Neural cell (in vitro differentiated cells): ENCODE data around the gene TANC2. TPM values are rescaled to one million over a fixed set of nuclear protein-coding genes. Genes with fewer than 3 reads are reported as not detected.

Experiments used
- H2AFZ ChIP-seq: fragments of 200-600, 300-800 bp; sonication (generic), shearing (Covaris generic); 2 replicates; pipeline ENCODE4 v1.6.0; 2014; ENCODE audit warnings: low read depth, mild to moderate bottlenecking, antibody characterized with exemption, low read length, moderate library complexity
- H3F3A ChIP-seq: fragments of 200-600 bp; shearing (Covaris generic); 2 replicates; pipeline ENCODE4 v1.6.1; 2016; ENCODE audit warnings: mild to moderate bottlenecking, moderate library complexity, mixed read lengths, antibody characterized with exemption, low read length; ENCODE audit not compliant: insufficient read depth, poor library complexity, severe bottlenecking
- H3K27ac ChIP-seq: fragments of 200-600, 300-800 bp; sonication (generic), shearing (Covaris generic); 2 replicates; pipeline ENCODE4 v1.5.1; 2014; ENCODE audit warnings: mild to moderate bottlenecking, low read length, moderate library complexity
- H3K27me3 ChIP-seq: fragments of 300-800, 200-600 bp; sonication (generic), shearing (Covaris generic); 2 replicates; pipeline ENCODE4 v1.6.0; 2014; ENCODE audit warnings: mild to moderate bottlenecking, low read depth, low read length, moderate library complexity; ENCODE audit not compliant: insufficient read depth
- H3K36me3 ChIP-seq: fragments of 300-800, 200-600 bp; sonication (generic), shearing (Covaris generic); 2 replicates; pipeline ENCODE4 v1.5.1; 2014; ENCODE audit warnings: mild to moderate bottlenecking, antibody characterized with exemption, low read length, moderate library complexity; ENCODE audit not compliant: insufficient read depth
- H3K4me2 ChIP-seq: fragments of 300-800, 200-600 bp; sonication (generic), shearing (Covaris generic); 2 replicates; pipeline ENCODE4 v1.6.0; 2014; ENCODE audit warnings: mild to moderate bottlenecking, low read length
- H3K4me3 ChIP-seq: fragments of 300-800, 200-600 bp; sonication (generic), shearing (Covaris generic); 2 replicates; pipeline ENCODE4 v1.5.1; 2014; ENCODE audit warnings: mild to moderate bottlenecking, low read length, moderate library complexity
- H3K79me2 ChIP-seq: fragments of 200-600 bp; shearing (Covaris generic); replicated peaks from 2 replicates; pipeline ENCODE4 v1.6.0; 2014; ENCODE audit warnings: mild to moderate bottlenecking, low read length, moderate library complexity; ENCODE audit not compliant: insufficient read depth
- H3K9ac ChIP-seq: fragments of 300-800, 200-600 bp; sonication (generic), shearing (Covaris generic); 2 replicates; pipeline ENCODE4 v1.6.1; 2016; ENCODE audit warnings: mild to moderate bottlenecking, low read length, mixed read lengths
- H3K9me2 ChIP-seq: fragments of 200-600 bp; shearing (Covaris generic); 2 replicates; pipeline ENCODE4 v1.6.1; 2016; ENCODE audit warnings: mild to moderate bottlenecking, low read length, mixed read lengths; ENCODE audit not compliant: insufficient read depth
- H3K9me3 ChIP-seq: fragments of 200-600, 300-800 bp; sonication (generic), shearing (Covaris generic); 2 replicates; pipeline ENCODE4 v1.6.1; 2016; ENCODE audit warnings: mild to moderate bottlenecking, mixed run types, low read length, moderate library complexity, mixed read lengths
- H4K20me1 ChIP-seq: fragments of 200-600 bp; shearing (Covaris generic); 2 replicates; pipeline ENCODE4 v1.6.1; 2016; ENCODE audit warnings: mild to moderate bottlenecking, mixed run types; ENCODE audit not compliant: insufficient read depth
- EP300 ChIP-seq: fragments of 450-650 bp; conservative IDR thresholded peaks from 2 replicates; pipeline ENCODE4 v1.6.1; 2014; ENCODE audit warnings: antibody characterized with exemption, mild to moderate bottlenecking, moderate library complexity; ENCODE audit not compliant: poor library complexity, severe bottlenecking
- EZH2 ChIP-seq: fragments of 200-600, 300-800 bp; shearing (Covaris generic), sonication (generic); IDR thresholded peaks from 2 replicates; pipeline ENCODE4 v1.6.1; 2014; ENCODE audit warnings: antibody characterized with exemption, low read length, borderline replicate concordance, mild to moderate bottlenecking; ENCODE audit not compliant: insufficient read depth, poor library complexity, severe bottlenecking
- MXI1 ChIP-seq: fragments of 450-650 bp; conservative IDR thresholded peaks from 2 replicates; pipeline ENCODE4 v1.6.1; 2014; ENCODE audit warnings: antibody characterized with exemption, mild to moderate bottlenecking; ENCODE audit not compliant: poor library complexity, severe bottlenecking
- POLR2AphosphoS5 ChIP-seq: IDR thresholded peaks from 2 replicates; pipeline ENCODE4 v1.6.1; 2012
- RAD21 ChIP-seq: fragments of 450-650 bp; conservative IDR thresholded peaks from 2 replicates; pipeline ENCODE4 v1.6.1; 2014; ENCODE audit warnings: antibody characterized with exemption, mild to moderate bottlenecking, moderate library complexity
- SMC3 ChIP-seq: fragments of 450-650 bp; conservative IDR thresholded peaks from 2 replicates; pipeline ENCODE4 v1.6.1; 2014; ENCODE audit warnings: antibody characterized with exemption, mild to moderate bottlenecking, moderate library complexity; ENCODE audit not compliant: poor library complexity
- TAF1 ChIP-seq: IDR thresholded peaks from 2 replicates; pipeline ENCODE4 v1.6.1; 2012; ENCODE audit warnings: low read depth
- polyA plus RNA-seq: library from polyadenylated mRNA; depleted of rRNA; stranded (reverse); fragments of >200 nt; gene quantifications from 2 replicates; pipeline ENCODE4 v1.2.3, GENCODE V29; 2014
- TF ChIP-seq, protein P1 (sequence below): fragments of 450-650 bp; IDR thresholded peaks from 2 replicates; pipeline ENCODE4 v1.5.1; 2014; ENCODE audit warnings: antibody characterized with exemption, mild to moderate bottlenecking, moderate library complexity; ENCODE audit not compliant: poor library complexity, severe bottlenecking
- TF ChIP-seq, protein P2 (sequence below): IDR thresholded peaks from 2 replicates; pipeline ENCODE4 v1.6.1; 2012; ENCODE audit warnings: borderline replicate concordance

Gene TANC2
- polyA plus RNA-seq, 1 donor from 2014 or later, result 16.3 TPM

DNA sequence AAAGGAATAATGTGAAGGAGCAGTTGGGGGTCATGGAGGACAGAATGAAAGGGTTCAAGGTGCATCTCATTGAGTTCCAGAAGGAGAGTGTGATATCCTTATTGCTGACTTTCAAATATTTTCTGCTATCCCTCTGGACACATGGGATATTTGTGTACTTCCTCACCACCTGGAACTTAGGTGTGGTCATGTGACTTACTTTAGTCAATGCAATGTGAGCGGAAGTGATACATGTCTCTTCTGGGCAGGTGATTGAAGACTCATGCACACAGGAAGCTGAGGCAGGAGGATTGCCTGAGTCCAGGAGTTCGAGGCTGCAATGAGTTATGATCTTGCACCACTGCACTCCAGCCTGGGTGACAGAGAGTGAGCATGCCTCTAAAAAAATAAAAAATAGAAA, 36.7 kb upstream of the TANC2 start:
- no peaks in the 10 kb centered on the region for H4K20me1 ChIP-seq
- H3K9me2 ChIP-seq, result no peaks in the 10 kb centered on the region
- H3K9me3 ChIP-seq, result no peaks in the 10 kb centered on the region
- no peak overlapping the region for H3K9ac ChIP-seq
- no peak overlapping the region for H3K27ac ChIP-seq
- no peaks in the 10 kb centered on the region for H3K79me2 ChIP-seq
- no peak for TF ChIP-seq SMC3
- peaks cover 2% of the 10 kb centered on the region for H3F3A ChIP-seq
- no peak overlapping the region for H3K4me2 ChIP-seq
- no peaks in the 10 kb centered on the region for H3K27me3 ChIP-seq
- H3K4me3 ChIP-seq, result no peak overlapping the region
- H3K36me3 ChIP-seq, result no peaks in the 10 kb centered on the region
- H2AFZ ChIP-seq, result no peak overlapping the region

GRCh38 chr17:62931101-62931500, 34.9 kb upstream of the TANC2 start:
- no peaks in the 10 kb centered on the region for H3K79me2 ChIP-seq
- no peak overlapping the region for H3K9ac ChIP-seq
- no peak overlapping the region for H3K4me2 ChIP-seq
- H3K27ac ChIP-seq, result no peak overlapping the region
- no peaks in the 10 kb centered on the region for H3F3A ChIP-seq
- H3K4me3 ChIP-seq, result no peak overlapping the region
- TF ChIP-seq, protein P1, sequence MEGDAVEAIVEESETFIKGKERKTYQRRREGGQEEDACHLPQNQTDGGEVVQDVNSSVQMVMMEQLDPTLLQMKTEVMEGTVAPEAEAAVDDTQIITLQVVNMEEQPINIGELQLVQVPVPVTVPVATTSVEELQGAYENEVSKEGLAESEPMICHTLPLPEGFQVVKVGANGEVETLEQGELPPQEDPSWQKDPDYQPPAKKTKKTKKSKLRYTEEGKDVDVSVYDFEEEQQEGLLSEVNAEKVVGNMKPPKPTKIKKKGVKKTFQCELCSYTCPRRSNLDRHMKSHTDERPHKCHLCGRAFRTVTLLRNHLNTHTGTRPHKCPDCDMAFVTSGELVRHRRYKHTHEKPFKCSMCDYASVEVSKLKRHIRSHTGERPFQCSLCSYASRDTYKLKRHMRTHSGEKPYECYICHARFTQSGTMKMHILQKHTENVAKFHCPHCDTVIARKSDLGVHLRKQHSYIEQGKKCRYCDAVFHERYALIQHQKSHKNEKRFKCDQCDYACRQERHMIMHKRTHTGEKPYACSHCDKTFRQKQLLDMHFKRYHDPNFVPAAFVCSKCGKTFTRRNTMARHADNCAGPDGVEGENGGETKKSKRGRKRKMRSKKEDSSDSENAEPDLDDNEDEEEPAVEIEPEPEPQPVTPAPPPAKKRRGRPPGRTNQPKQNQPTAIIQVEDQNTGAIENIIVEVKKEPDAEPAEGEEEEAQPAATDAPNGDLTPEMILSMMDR, result no peak
- TF ChIP-seq MXI1 (no peak), SMC3 (no peak), EZH2 (no peak), RAD21 (no peak), TAF1 (no peak), POLR2AphosphoS5 (no peak), EP300 (no peak)
- TF ChIP-seq, protein P2, sequence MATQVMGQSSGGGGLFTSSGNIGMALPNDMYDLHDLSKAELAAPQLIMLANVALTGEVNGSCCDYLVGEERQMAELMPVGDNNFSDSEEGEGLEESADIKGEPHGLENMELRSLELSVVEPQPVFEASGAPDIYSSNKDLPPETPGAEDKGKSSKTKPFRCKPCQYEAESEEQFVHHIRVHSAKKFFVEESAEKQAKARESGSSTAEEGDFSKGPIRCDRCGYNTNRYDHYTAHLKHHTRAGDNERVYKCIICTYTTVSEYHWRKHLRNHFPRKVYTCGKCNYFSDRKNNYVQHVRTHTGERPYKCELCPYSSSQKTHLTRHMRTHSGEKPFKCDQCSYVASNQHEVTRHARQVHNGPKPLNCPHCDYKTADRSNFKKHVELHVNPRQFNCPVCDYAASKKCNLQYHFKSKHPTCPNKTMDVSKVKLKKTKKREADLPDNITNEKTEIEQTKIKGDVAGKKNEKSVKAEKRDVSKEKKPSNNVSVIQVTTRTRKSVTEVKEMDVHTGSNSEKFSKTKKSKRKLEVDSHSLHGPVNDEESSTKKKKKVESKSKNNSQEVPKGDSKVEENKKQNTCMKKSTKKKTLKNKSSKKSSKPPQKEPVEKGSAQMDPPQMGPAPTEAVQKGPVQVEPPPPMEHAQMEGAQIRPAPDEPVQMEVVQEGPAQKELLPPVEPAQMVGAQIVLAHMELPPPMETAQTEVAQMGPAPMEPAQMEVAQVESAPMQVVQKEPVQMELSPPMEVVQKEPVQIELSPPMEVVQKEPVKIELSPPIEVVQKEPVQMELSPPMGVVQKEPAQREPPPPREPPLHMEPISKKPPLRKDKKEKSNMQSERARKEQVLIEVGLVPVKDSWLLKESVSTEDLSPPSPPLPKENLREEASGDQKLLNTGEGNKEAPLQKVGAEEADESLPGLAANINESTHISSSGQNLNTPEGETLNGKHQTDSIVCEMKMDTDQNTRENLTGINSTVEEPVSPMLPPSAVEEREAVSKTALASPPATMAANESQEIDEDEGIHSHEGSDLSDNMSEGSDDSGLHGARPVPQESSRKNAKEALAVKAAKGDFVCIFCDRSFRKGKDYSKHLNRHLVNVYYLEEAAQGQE, result no peak
- H3K27me3 ChIP-seq, result no peaks in the 10 kb centered on the region
- H3K9me3 ChIP-seq, result no peaks in the 10 kb centered on the region
- H4K20me1 ChIP-seq, result no peaks in the 10 kb centered on the region
- no peaks in the 10 kb centered on the region for H3K9me2 ChIP-seq
- no peaks in the 10 kb centered on the region for H3K36me3 ChIP-seq
- H2AFZ ChIP-seq, result no peak overlapping the region
